Activated naive CD8-positive, alpha-beta T cell (primary cell): ENCODE measurements around the gene JSRP1.
A peak's percentile ranks its signal among the peaks of the same experiment; 100 is the strongest.

Experiments
- H3K27ac Mint-ChIP-seq: one replicate; pipeline ENCODE4 v1.8.0; 2021; ENCODE audit warnings: mixed read lengths
- H3K27me3 Mint-ChIP-seq: one replicate; pipeline ENCODE4 v1.8.0; 2021; ENCODE audit warnings: mixed read lengths
- H3K36me3 Mint-ChIP-seq: one replicate; pipeline ENCODE4 v1.8.0; 2021; ENCODE audit warnings: mixed read lengths
- H3K4me1 Mint-ChIP-seq: one replicate; pipeline ENCODE4 v1.8.0; 2021; ENCODE audit warnings: low read depth, mixed read lengths
- H3K4me3 Mint-ChIP-seq: one replicate; pipeline ENCODE4 v1.8.0; 2021; ENCODE audit warnings: mild to moderate bottlenecking, mixed read lengths
- H3K9me3 Mint-ChIP-seq: one replicate; pipeline ENCODE4 v1.8.0; 2021; ENCODE audit warnings: low read depth, mixed read lengths

Gene JSRP1

DNA sequence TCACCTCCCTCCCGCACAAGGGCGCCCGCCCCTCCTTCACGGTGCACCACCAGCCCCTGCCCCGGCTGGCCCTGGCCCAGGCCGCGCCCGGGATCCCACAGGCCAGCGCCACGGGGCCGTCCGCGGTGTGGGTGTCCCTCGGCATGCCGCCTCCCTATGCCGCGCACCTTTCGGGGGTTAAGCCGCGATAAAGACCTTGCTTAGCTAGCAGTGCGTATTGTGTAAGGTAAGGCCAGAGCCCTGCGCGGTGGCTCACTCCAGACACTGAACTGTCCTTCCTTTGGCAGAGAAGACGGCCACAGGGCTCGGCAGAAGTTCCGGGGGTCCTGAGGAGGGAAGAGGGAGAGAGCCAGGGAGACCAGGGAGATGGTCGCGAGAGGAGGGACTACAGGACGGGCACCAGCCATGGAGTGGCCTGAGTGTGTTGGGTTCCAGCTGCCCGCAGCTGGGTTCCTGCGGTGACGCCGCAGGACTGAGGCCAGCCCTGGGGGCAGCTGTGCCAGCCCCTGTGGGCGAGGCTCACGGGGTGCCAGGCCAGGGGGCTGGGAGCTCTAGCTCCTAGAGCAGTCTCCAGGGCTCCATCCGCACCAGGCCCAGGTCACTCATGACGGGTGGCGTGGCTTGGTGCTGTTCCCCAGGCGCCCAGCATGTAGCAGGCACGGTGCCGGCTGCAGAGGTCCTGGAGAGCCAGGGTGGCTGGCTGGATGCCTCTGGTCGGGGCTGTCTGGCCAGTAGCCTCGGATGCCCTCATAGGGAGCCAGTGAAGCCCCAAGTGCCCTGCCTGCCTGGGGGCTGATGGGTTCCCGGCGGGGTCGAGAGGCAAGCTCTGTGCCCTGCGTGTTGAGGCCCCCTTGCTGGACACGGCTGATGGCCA, 27.8 kb downstream of the JSRP1 start:
- Mint-ChIP-seq H3K4me3 (no peak overlapping the region), H3K4me1 (peaks cover 8% of the 10 kb centered on the region)

DNA sequence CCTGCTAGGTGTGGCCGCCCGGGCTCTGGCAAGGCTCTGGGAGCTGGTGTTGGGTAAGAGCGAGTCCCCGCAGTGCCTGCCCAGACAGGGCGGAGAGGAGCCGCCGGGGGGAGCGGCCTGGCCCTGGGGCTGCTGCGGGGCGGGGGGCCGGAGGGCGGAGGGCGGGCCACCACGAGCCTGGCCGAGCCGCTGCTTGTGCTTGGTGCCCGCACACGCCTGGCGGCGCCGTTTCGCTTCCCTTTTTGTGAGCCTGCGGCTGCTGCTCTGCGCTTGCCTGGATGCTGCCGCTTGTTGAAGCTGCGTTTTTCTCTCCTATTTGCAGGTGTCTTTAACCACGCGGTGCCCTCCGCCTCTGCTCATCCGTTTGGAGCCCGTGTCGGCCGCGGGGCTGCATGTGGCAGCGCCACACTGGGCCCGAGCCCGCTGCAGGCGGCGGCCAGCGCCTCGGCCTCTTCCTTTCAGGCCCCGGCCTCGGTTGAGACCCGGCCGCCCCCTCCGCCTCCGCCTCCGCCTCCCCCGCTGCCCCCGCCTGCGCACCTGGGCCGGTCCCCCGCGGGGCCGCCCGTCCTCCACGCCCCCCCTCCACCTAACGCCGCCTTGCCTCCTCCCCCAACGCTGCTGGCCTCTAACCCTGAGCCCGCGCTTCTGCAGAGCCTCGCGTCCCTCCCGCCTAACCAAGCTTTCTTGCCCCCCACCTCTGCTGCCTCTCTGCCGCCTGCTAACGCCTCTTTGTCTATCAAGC, 28.6 kb downstream of the JSRP1 start:
- Mint-ChIP-seq H3K36me3 (no peaks in the 10 kb centered on the region), H3K4me3 (no peak overlapping the region), H3K4me1 (peaks cover 6% of the 10 kb centered on the region), H3K27ac (no peak overlapping the region), H3K9me3 (no peaks in the 10 kb centered on the region), H3K27me3 (no peaks in the 10 kb centered on the region)

More for the DNA sequence above, 27.8 kb downstream of the JSRP1 start:
- no peak overlapping the region for H3K27ac Mint-ChIP-seq
- H3K9me3 Mint-ChIP-seq, result no peaks in the 10 kb centered on the region
- no peaks in the 10 kb centered on the region for H3K27me3 Mint-ChIP-seq
- no peaks in the 10 kb centered on the region for H3K36me3 Mint-ChIP-seq

DNA sequence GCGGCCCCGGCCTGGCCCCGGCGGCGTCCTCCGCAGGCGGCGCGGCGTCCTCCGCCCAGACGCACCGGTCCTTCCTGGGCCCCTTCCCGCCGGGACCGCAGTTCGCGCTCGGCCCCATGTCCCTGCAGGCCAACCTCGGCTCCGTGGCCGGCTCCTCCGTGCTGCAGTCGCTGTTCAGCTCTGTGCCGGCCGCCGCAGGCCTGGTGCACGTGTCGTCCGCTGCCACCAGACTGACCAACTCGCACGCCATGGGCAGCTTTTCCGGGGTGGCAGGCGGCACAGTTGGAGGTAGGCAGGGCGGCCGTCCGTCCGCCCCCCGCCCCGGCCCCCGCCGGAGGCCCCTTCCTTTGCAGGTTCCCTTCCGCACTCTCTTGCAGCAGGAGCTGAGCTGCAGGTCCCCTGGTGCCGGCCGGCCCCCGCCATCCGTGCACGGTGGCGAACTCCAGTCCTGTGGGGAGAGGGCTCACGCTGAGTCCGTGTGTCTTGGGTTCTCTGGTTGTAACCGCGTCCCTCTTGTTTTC, 29.3 kb downstream of the JSRP1 start:
- Mint-ChIP-seq H3K4me3 (no peak overlapping the region), H3K27me3 (no peaks in the 10 kb centered on the region), H3K4me1 (peaks cover 6% of the 10 kb centered on the region), H3K27ac (no peak overlapping the region), H3K36me3 (no peaks in the 10 kb centered on the region), H3K9me3 (no peaks in the 10 kb centered on the region)

DNA sequence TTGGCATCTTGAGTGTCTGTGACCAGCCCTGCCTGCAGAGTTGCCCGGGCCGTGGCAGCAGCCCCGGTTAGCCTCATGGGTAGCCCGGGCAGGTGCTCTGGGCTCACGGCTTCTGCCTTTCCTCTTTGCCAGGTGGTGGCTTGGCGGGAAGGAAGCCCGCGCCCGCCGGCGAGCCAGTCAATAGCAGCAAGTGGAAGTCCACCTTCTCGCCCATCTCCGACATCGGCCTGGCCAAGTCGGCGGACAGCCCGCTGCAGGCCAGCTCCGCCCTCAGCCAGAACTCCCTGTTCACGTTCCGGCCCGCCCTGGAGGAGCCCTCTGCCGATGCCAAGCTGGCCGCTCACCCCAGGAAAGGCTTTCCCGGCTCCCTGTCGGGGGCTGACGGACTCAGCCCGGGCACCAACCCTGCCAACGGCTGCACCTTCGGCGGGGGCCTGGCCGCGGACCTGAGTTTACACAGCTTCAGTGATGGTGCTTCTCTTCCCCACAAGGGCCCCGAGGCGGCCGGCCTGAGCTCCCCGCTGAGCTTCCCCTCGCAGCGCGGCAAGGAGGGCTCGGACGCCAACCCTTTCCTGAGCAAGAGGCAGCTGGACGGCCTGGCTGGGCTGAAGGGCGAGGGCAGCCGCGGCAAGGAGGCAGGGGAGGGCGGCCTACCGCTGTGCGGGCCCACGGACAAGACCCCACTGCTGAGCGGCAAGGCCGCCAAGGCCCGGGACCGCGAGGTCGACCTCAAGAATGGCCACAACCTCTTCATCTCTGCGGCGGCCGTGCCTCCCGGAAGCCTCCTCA, 30.0 kb downstream of the JSRP1 start:
- no peaks in the 10 kb centered on the region for H3K9me3 Mint-ChIP-seq
- H3K27me3 Mint-ChIP-seq, result no peaks in the 10 kb centered on the region
- H3K4me3 Mint-ChIP-seq, result no peak overlapping the region
- peaks cover 6% of the 10 kb centered on the region for H3K4me1 Mint-ChIP-seq
- no peaks in the 10 kb centered on the region for H3K36me3 Mint-ChIP-seq
- H3K27ac Mint-ChIP-seq, result no peak overlapping the region

- H3K36me3 Mint-ChIP-seq, result no peaks in the 10 kb centered on the region
Observed at GRCh38 chr19:2225415-2226050, 30.7 kb downstream of the JSRP1 start.

GRCh38 chr19:2224754-2225349, 31.4 kb downstream of the JSRP1 start:
- no peaks in the 10 kb centered on the region for H3K27me3 Mint-ChIP-seq
- H3K9me3 Mint-ChIP-seq, result no peaks in the 10 kb centered on the region
- H3K27ac Mint-ChIP-seq, result no peak overlapping the region
- H3K36me3 Mint-ChIP-seq, result no peaks in the 10 kb centered on the region
- peaks cover 6% of the 10 kb centered on the region for H3K4me1 Mint-ChIP-seq
- no peak overlapping the region for H3K4me3 Mint-ChIP-seq

More at GRCh38 chr19:2225415-2226050, 30.7 kb downstream of the JSRP1 start:
- peaks cover 6% of the 10 kb centered on the region for H3K4me1 Mint-ChIP-seq
- H3K4me3 Mint-ChIP-seq, result no peak overlapping the region
- no peaks in the 10 kb centered on the region for H3K9me3 Mint-ChIP-seq
- no peak overlapping the region for H3K27ac Mint-ChIP-seq
- no peaks in the 10 kb centered on the region for H3K27me3 Mint-ChIP-seq

GRCh38 chr19:2223959-2224358, 32.3 kb downstream of the JSRP1 start:
- H3K4me1 Mint-ChIP-seq, result peaks cover 6% of the 10 kb centered on the region
- H3K9me3 Mint-ChIP-seq, result no peaks in the 10 kb centered on the region
- no peaks in the 10 kb centered on the region for H3K27me3 Mint-ChIP-seq
- H3K4me3 Mint-ChIP-seq, result no peak overlapping the region
- no peaks in the 10 kb centered on the region for H3K36me3 Mint-ChIP-seq
- peak overlapping the region; percentile 46 for H3K27ac Mint-ChIP-seq

DNA sequence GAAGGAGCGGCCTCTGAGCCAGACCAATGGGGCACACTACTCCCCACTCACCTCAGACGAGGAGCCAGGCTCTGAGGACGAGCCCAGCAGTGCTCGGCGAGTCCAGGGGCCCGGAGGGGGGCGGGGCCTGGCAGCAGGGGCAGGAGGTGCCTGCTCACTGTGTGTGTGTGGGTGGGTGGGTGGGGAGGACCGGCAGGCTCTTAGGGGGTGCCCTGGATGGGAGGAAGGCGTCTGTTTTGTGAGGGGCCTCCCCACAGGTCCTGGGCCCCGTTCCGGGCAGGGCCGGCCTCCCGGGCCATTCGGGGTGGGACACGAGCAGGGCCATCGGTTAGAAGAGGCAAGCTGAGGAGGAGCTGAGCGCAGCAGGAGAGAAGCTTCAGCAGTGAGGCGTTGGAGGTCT, 32.8 kb downstream of the JSRP1 start:
- Mint-ChIP-seq H3K9me3 (no peaks in the 10 kb centered on the region), H3K36me3 (no peaks in the 10 kb centered on the region), H3K4me1 (peaks cover 6% of the 10 kb centered on the region), H3K27me3 (no peaks in the 10 kb centered on the region), H3K4me3 (no peak overlapping the region), H3K27ac (no peak overlapping the region)

GRCh38 chr19:2221918-2222317, 34.3 kb downstream of the JSRP1 start:
- peaks cover 6% of the 10 kb centered on the region for H3K4me1 Mint-ChIP-seq
- no peak overlapping the region for H3K4me3 Mint-ChIP-seq
- H3K9me3 Mint-ChIP-seq, result no peaks in the 10 kb centered on the region
- H3K27me3 Mint-ChIP-seq, result no peaks in the 10 kb centered on the region
- no peak overlapping the region for H3K27ac Mint-ChIP-seq
- no peaks in the 10 kb centered on the region for H3K36me3 Mint-ChIP-seq

- H3K27me3 Mint-ChIP-seq, result no peaks in the 10 kb centered on the region
- no peak overlapping the region for H3K27ac Mint-ChIP-seq
- no peak overlapping the region for H3K4me3 Mint-ChIP-seq
- no peaks in the 10 kb centered on the region for H3K36me3 Mint-ChIP-seq
- peaks cover 6% of the 10 kb centered on the region for H3K4me1 Mint-ChIP-seq
- no peaks in the 10 kb centered on the region for H3K9me3 Mint-ChIP-seq
Observed at GRCh38 chr19:2221250-2221831, 34.9 kb downstream of the JSRP1 start.

DNA sequence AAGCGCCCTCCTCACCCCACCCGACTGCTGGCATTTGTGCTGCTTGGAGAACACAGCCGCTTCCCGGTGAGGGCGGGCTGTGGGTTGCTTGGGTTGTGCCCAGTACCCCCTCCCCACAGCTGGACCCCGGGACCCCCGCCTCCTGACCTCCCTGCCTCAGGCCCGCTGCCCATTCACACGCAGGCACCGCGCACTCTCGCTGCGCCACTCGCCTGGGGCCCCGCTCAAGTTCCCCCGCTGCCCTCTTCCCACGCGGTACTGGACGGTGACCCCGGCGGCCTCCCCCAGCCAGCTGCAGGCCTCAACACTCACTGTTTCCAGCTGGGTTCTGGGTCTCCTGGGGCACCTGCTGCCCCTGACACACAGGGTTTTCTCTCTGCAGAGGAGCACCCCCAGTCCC, 36.5 kb downstream of the JSRP1 start:
- no peaks in the 10 kb centered on the region for H3K36me3 Mint-ChIP-seq
- peaks cover 13% of the 10 kb centered on the region for H3K4me1 Mint-ChIP-seq
- H3K27me3 Mint-ChIP-seq, result no peaks in the 10 kb centered on the region
- no peak overlapping the region for H3K27ac Mint-ChIP-seq
- H3K9me3 Mint-ChIP-seq, result no peaks in the 10 kb centered on the region
- H3K4me3 Mint-ChIP-seq, result no peak overlapping the region

GRCh38 chr19:2217591-2217990, 38.6 kb downstream of the JSRP1 start:
- H3K4me1 Mint-ChIP-seq, result peaks cover 8% of the 10 kb centered on the region
- H3K9me3 Mint-ChIP-seq, result no peaks in the 10 kb centered on the region
- no peak overlapping the region for H3K27ac Mint-ChIP-seq
- H3K4me3 Mint-ChIP-seq, result no peak overlapping the region
- no peaks in the 10 kb centered on the region for H3K27me3 Mint-ChIP-seq
- H3K36me3 Mint-ChIP-seq, result no peaks in the 10 kb centered on the region

DNA sequence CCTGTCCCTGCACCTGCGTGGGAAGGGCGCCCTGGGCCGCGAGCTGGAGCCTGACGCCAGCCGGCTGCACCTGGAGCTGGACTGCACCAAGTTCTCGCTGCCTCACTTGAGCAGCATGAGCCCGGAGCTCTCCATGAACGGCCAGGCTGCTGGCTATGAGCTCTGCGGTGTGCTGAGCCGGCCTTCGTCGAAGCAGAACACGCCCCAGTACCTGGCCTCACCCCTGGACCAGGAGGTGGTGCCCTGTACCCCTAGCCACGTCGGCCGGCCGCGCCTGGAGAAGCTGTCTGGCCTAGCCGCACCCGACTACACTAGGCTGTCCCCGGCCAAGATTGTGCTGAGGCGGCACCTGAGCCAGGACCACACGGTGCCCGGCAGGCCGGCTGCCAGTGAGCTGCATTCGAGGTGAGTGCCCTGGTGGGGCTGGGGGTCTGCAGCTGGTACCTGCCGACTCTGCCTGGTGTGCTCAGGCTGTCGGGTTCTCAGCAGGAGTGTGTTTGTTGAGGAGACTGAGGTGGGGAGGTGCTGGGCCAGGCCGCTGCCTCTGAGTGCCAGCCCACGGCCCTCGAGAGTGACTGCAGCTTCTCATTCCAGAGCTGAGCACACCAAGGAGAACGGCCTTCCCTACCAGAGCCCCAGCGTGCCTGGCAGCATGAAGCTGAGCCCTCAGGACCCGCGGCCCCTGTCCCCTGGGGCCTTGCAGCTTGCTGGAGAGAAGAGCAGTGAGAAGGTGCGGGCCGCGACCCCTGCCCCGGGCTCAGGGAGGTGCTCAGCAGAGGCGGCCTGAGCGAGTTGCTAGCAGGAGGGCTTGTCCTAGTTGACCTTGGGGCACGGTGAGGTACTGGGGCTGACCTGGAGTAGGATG, 39.6 kb downstream of the JSRP1 start:
- Mint-ChIP-seq H3K9me3 (no peaks in the 10 kb centered on the region), H3K4me3 (no peak overlapping the region), H3K36me3 (peaks cover 2% of the 10 kb centered on the region), H3K27me3 (no peaks in the 10 kb centered on the region), H3K4me1 (peaks cover 8% of the 10 kb centered on the region), H3K27ac (peak overlapping the region; percentile 16)
